GM23248 (cell line): ENCODE data around the gene MMP3.

Source experiments
- EZH2 ChIP-seq: fragments of 200-600 bp; sonication (generic); IDR thresholded peaks from 2 replicates; pipeline ENCODE4 v1.6.1; 2018; ENCODE audit warnings: antibody characterized with exemption, mild to moderate bottlenecking; ENCODE audit not compliant: insufficient read depth, poor library complexity, severe bottlenecking
- EZH2phosphoT487 ChIP-seq: fragments of 200-600 bp; sonication (generic); IDR thresholded peaks from 2 replicates; pipeline ENCODE4 v1.6.1; 2018; ENCODE audit warnings: antibody characterized with exemption, moderate library complexity, mild to moderate bottlenecking, low read depth; ENCODE audit not compliant: insufficient read depth

- TF ChIP-seq EZH2 (no peak), EZH2phosphoT487 (no peak)
These were observed 49.6 kb downstream of the MMP3 start for GRCh38 chr11:102793677-102794290.
